Esophagus muscularis mucosa (tissue), 4 donors: ENCODE measurements around the gene KLHL13.
A peak's percentile ranks its signal among the peaks of the same experiment; 100 is the strongest.

Experiments
- CTCF ChIP-seq, 3 experiments: fragments of 200-600 bp in 2 of 3; fragments of 450-650 bp in 1 of 3; sonication (generic) in 2 of 3; IDR thresholded peaks; one replicate each; pipeline ENCODE4 v1.5.1; 2017 to 2019; ENCODE audit warnings: antibody characterized with exemption in 3 of 3, mild to moderate bottlenecking in 2 of 3, moderate library complexity in 1 of 3
- EP300 ChIP-seq: sonication (generic); formaldehyde crosslinking; IDR thresholded peaks from one replicate; pipeline ENCODE4 v1.6.1; 2017; ENCODE audit warnings: antibody characterized with exemption
- POLR2A ChIP-seq: fragments of 450-650 bp; IDR thresholded peaks from one replicate; pipeline ENCODE4 v1.6.1; 2017; ENCODE audit warnings: antibody characterized with exemption, moderate library complexity, mild to moderate bottlenecking, low read depth
- POLR2AphosphoS5 ChIP-seq, 2 donors: sonication (generic); formaldehyde crosslinking; IDR thresholded peaks; one replicate each; pipeline ENCODE4 v1.6.1; 2017; ENCODE audit warnings: antibody characterized with exemption in 2 of 2

- TF ChIP-seq CTCF (IDR thresholded peaks at IDR 0.05) (peak; percentile 19 to 48 (median 30)), EP300 (no peak), POLR2A (no peak), POLR2AphosphoS5 (IDR thresholded peaks at IDR 0.05) (no peak)
Measured at GRCh38 chrX:117996918-117997480, 119.6 kb downstream of the KLHL13 start.
